K562 treated with DMSO at 1 percent for 12 hours (cell line): ENCODE measurements around the gene ANKRD50. TPM values are rescaled to one million over a fixed set of nuclear protein-coding genes. Genes with fewer than 3 reads are reported as not detected.

ENCODE experiments used
- total RNA-seq: library from RNA; unstranded; fragments of 300-600 nt; gene quantifications from 2 replicates; pipeline ENCODE4 v1.2.3, GENCODE V29; 2022; ENCODE audit not compliant: insufficient read depth

Gene ANKRD50
- total RNA-seq, result 1.0 and 6.7 TPM in 2 replicates

GRCh38 chr4:124712372-124713184 is at the start of gene ANKRD50:
TSS of gene ANKRD50 (minus strand) at chr4:124712732. CDS start at chr4:124710511, 2,221 bp downstream.

